Measurements from ENCODE around the gene FAM131C. TPM values are rescaled to one million over a fixed set of nuclear protein-coding genes. Genes with fewer than 3 reads are reported as not detected.

Gene FAM131C
- total RNA-seq, 1 experiment from 2014 or later, result 3.4 TPM

DNA sequence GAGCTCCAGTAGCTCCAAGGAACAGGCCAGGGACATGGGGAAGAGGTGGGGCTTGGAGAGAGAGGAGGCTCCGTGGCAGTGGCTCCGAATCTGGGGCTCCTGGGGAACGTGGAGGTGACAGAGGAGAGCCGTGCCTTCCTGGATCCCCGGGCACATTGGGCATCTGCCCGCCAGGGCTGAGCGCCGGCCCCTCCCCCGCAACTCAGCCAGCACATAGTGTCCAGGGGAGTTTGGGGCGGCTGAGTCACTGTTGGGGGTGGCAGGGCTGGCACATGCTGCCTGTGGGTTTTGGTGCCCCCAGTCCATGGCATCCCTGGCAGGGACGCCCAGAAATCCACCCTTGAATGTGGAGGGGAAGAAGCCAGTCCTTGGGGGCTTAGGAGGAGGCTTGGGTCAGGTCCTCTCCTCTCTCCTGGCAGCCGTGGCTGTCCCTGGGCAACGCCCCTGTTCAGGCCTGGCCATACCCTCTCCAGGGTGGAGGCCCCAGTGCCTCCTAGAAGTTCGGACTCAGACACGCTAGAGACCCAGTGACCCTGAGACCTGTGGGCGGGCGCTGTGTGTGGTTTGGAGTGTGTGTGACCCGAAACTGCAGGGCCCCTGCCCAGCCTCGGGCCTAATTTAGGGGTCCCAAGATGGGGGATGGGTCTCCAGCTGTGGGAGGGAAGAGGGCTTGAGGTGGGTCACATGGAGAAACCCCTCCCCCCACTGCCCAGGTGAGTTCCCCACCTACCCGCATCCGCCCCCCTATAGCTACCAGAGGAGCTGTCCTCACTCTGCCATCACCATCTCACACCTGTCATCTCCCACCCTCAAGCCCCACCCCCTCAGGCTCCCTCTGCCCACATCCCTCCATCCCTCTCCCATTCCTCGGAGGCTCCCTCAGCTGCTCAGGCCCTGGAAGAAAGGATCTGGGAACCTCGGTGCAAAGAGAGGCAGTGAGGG is 57.2 kb downstream of the FAM131C start:
- no peak for DNase-seq (ENCODE audit: low read depth, low spot score)
- H3K4me3 ChIP-seq (ENCODE audit: low read depth in 2 of 2, low read length in 2 of 2), result no peak overlapping the region
- intact Hi-C loops (cut with micrococcal nuclease; ENCODE audit: unreplicated experiment) (no loop called here), in situ Hi-C loops (cut with HindIII; ENCODE audit: low pct_unique_long_range_greater_than_20kb, low sequenced_read_pairs) (no loop called here)
- ChIA-PET CTCF (interaction anchor here (0.6 kb wide), 1 partner anchor 10 kb away, joined by 3 read pairs; no protein-coding TSS in a partner anchor), POLR2A (interaction anchor here (0.5 kb wide), 2 partner anchors 129 to 165 kb away, joined by 3 to 7 read pairs; no protein-coding TSS in a partner anchor)
- no peaks in the 10 kb centered on the region for H3K9me3 ChIP-seq (ENCODE audit: control insufficient read depth, insufficient read depth, low read depth, low read length)
- no peak for ATAC-seq
- no peaks in the 10 kb centered on the region for H3K36me3 ChIP-seq (ENCODE audit: control insufficient read depth, insufficient read depth, low read length)
- H3K4me1 ChIP-seq (ENCODE audit: control insufficient read depth, insufficient read depth, low read length), result peaks cover 38% of the 10 kb centered on the region
- H3K27me3 ChIP-seq (ENCODE audit: control insufficient read depth, insufficient read depth, low read length), result no peaks in the 10 kb centered on the region
- H3K27ac ChIP-seq (ENCODE audit: low read length), result no peak overlapping the region
- TF ChIP-seq CTCF (IDR thresholded peaks at IDR 0.05), result no peak
- TF ChIP-seq TCF7L2 (IDR thresholded peaks at IDR 0.05; ENCODE audit: low read depth, low read length), result no peak
- TF ChIP-seq, protein P1, sequence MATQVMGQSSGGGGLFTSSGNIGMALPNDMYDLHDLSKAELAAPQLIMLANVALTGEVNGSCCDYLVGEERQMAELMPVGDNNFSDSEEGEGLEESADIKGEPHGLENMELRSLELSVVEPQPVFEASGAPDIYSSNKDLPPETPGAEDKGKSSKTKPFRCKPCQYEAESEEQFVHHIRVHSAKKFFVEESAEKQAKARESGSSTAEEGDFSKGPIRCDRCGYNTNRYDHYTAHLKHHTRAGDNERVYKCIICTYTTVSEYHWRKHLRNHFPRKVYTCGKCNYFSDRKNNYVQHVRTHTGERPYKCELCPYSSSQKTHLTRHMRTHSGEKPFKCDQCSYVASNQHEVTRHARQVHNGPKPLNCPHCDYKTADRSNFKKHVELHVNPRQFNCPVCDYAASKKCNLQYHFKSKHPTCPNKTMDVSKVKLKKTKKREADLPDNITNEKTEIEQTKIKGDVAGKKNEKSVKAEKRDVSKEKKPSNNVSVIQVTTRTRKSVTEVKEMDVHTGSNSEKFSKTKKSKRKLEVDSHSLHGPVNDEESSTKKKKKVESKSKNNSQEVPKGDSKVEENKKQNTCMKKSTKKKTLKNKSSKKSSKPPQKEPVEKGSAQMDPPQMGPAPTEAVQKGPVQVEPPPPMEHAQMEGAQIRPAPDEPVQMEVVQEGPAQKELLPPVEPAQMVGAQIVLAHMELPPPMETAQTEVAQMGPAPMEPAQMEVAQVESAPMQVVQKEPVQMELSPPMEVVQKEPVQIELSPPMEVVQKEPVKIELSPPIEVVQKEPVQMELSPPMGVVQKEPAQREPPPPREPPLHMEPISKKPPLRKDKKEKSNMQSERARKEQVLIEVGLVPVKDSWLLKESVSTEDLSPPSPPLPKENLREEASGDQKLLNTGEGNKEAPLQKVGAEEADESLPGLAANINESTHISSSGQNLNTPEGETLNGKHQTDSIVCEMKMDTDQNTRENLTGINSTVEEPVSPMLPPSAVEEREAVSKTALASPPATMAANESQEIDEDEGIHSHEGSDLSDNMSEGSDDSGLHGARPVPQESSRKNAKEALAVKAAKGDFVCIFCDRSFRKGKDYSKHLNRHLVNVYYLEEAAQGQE (IDR thresholded peaks at IDR 0.05; ENCODE audit: insufficient read depth in 1 of 2, low read depth in 2 of 2, low read length in 1 of 2), result no peak
- TF ChIP-seq SIN3A (IDR thresholded peaks at IDR 0.05; ENCODE audit: borderline replicate concordance, insufficient read depth, low read depth, low read length), result no peak
- no peak for TF ChIP-seq POLR2AphosphoS5 (IDR thresholded peaks at IDR 0.05; ENCODE audit: low read depth, low read length)
- BruUV-seq (replicated peaks), result no TSS peak

DNA sequence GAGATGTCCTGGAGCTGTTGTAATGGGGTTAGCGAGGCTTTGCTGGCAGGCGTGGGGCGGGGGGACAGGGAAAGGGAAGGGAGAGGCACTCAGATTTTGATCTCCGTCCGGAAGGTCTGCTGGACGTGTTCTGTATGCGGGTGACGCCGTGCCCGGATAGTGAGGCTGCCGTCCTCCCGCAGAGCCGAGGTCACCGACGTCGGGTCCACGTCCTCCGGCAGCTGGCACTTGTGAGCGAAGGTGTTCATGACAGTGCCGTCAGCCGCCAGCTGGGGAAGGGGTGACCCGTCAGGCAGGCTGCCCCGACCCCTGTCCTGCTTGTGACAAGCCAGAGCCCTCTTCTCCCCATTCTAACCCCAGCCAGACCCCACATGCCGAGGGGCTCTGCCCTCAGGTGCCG is 58.0 kb downstream of the FAM131C start:
- no peak overlapping the region for H3K27ac ChIP-seq (ENCODE audit: low read length)
- no peaks in the 10 kb centered on the region for H3K27me3 ChIP-seq (ENCODE audit: control insufficient read depth, insufficient read depth, low read length)
- BruUV-seq (replicated peaks), result no TSS peak
- in situ Hi-C loops (cut with HindIII; ENCODE audit: low pct_unique_long_range_greater_than_20kb, low sequenced_read_pairs) (no loop called here), intact Hi-C loops (cut with micrococcal nuclease; ENCODE audit: unreplicated experiment) (no loop called here)
- POLR2A ChIA-PET, result no interaction called here
- H3K4me3 ChIP-seq (ENCODE audit: low read depth in 2 of 2, low read length in 2 of 2), result no peak overlapping the region
- CTCF ChIA-PET, result no interaction called here
- peaks cover 38% of the 10 kb centered on the region for H3K4me1 ChIP-seq (ENCODE audit: control insufficient read depth, insufficient read depth, low read length)
- no peaks in the 10 kb centered on the region for H3K36me3 ChIP-seq (ENCODE audit: control insufficient read depth, insufficient read depth, low read length)
- ATAC-seq, result no peak
- no peak for DNase-seq (ENCODE audit: low read depth, low spot score)
- no peak for TF ChIP-seq SIN3A (IDR thresholded peaks at IDR 0.05; ENCODE audit: borderline replicate concordance, insufficient read depth, low read depth, low read length)
- TF ChIP-seq, protein P1 (IDR thresholded peaks at IDR 0.05; ENCODE audit: insufficient read depth in 1 of 2, low read depth in 2 of 2, low read length in 1 of 2), result no peak
- no peak for TF ChIP-seq CTCF (IDR thresholded peaks at IDR 0.05)
- no peak for TF ChIP-seq TCF7L2 (IDR thresholded peaks at IDR 0.05; ENCODE audit: low read depth, low read length)
- TF ChIP-seq POLR2AphosphoS5 (IDR thresholded peaks at IDR 0.05; ENCODE audit: low read depth, low read length), result no peak
- no peaks in the 10 kb centered on the region for H3K9me3 ChIP-seq (ENCODE audit: control insufficient read depth, insufficient read depth, low read depth, low read length)

Data from Panc1 (cell line).